ENCODE data around the gene RUVBL1. TPM values are rescaled to one million over a fixed set of nuclear protein-coding genes. Genes with fewer than 3 reads are reported as not detected.

RUVBL1 gene
- total and polyA plus RNA-seq, 2 donors: 24.2 to 28.5 TPM

GRCh38 chr3:128074851-128075521 lies 48.6 kb downstream of the RUVBL1 start:
- WGBS: 18% methylated on average over 7 of the region's 7 CpGs
- no peak overlapping the region for H3K27ac ChIP-seq (ENCODE audit: low read depth)

GRCh38 chr3:128073807-128074206 lies 49.8 kb downstream of the RUVBL1 start:
- H3K36me3 ChIP-seq (ENCODE audit: insufficient read depth): no peaks in the 10 kb centered on the region

More at GRCh38 chr3:128074851-128075521, 48.6 kb downstream of the RUVBL1 start:
- Histone ChIP-seq H3K4me1 (ENCODE audit: insufficient read depth) (peaks cover 3% of the 10 kb centered on the region), H3K4me3 (ENCODE audit: low read depth, low read length) (peak overlapping the region; percentile 27), H3K36me3 (ENCODE audit: insufficient read depth) (no peaks in the 10 kb centered on the region)
- DNase-seq (ENCODE audit: extremely low spot score): no peak

GRCh38 chr3:128073185-128073725 lies 50.4 kb downstream of the RUVBL1 start:
- DNase-seq (ENCODE audit: extremely low spot score): no peak
- Histone ChIP-seq H3K4me3 (ENCODE audit: low read depth, low read length) (no peak overlapping the region), H3K36me3 (ENCODE audit: insufficient read depth) (peaks cover 5% of the 10 kb centered on the region), H3K27ac (ENCODE audit: low read depth) (no peak overlapping the region), H3K4me1 (ENCODE audit: insufficient read depth) (peaks cover 3% of the 10 kb centered on the region)
- 84% methylated on average over 6 of the region's 6 CpGs for WGBS

More at GRCh38 chr3:128073807-128074206, 49.8 kb downstream of the RUVBL1 start:
- WGBS: 67% methylated on average over 2 of the region's 2 CpGs
- Histone ChIP-seq H3K27ac (ENCODE audit: low read depth) (no peak overlapping the region), H3K4me3 (ENCODE audit: low read depth, low read length) (no peak overlapping the region), H3K4me1 (ENCODE audit: insufficient read depth) (peaks cover 3% of the 10 kb centered on the region)
- no peak for DNase-seq (ENCODE audit: extremely low spot score)

GRCh38 chr3:128072454-128073184 lies 51.0 kb downstream of the RUVBL1 start:
- DNase-seq (ENCODE audit: extremely low spot score): no peak
- peaks cover 3% of the 10 kb centered on the region for H3K4me1 ChIP-seq (ENCODE audit: insufficient read depth)
- no peak overlapping the region for H3K27ac ChIP-seq (ENCODE audit: low read depth)
- no peak overlapping the region for H3K4me3 ChIP-seq (ENCODE audit: low read depth, low read length)
- peaks cover 7% of the 10 kb centered on the region for H3K36me3 ChIP-seq (ENCODE audit: insufficient read depth)
- 87% methylated on average over 13 of the region's 13 CpGs for WGBS

- 81% methylated on average over 11 of the region's 11 CpGs for WGBS
- Histone ChIP-seq H3K4me3 (ENCODE audit: low read depth, low read length) (no peak overlapping the region), H3K4me1 (ENCODE audit: insufficient read depth) (peaks cover 3% of the 10 kb centered on the region), H3K36me3 (ENCODE audit: insufficient read depth) (peaks cover 10% of the 10 kb centered on the region), H3K27ac (ENCODE audit: low read depth) (no peak overlapping the region)
- no peak for DNase-seq (ENCODE audit: extremely low spot score)
These were observed 51.7 kb downstream of the RUVBL1 start for GRCh38 chr3:128071771-128072453.

- Histone ChIP-seq H3K4me3 (ENCODE audit: low read depth, low read length) (no peak overlapping the region), H3K4me1 (ENCODE audit: insufficient read depth) (no peaks in the 10 kb centered on the region), H3K36me3 (ENCODE audit: insufficient read depth) (peaks cover 10% of the 10 kb centered on the region), H3K27ac (ENCODE audit: low read depth) (no peak overlapping the region)
- WGBS: 85% methylated on average over 13 of the region's 13 CpGs
- no peak for DNase-seq (ENCODE audit: extremely low spot score)
These were observed 52.6 kb downstream of the RUVBL1 start for GRCh38 chr3:128070898-128071591.

- no peak overlapping the region for H3K27ac ChIP-seq (ENCODE audit: low read depth)
- DNase-seq (ENCODE audit: extremely low spot score): no peak
- peaks cover 10% of the 10 kb centered on the region for H3K36me3 ChIP-seq (ENCODE audit: insufficient read depth)
- no peaks in the 10 kb centered on the region for H3K4me1 ChIP-seq (ENCODE audit: insufficient read depth)
- H3K4me3 ChIP-seq (ENCODE audit: low read depth, low read length): no peak overlapping the region
- 92% methylated on average over 15 of the region's 15 CpGs for WGBS
These were observed 54.3 kb downstream of the RUVBL1 start for GRCh38 chr3:128069271-128069670.

GRCh38 chr3:128068156-128068620 lies 55.4 kb downstream of the RUVBL1 start:
- 77% methylated on average over 8 of the region's 8 CpGs for WGBS
- Histone ChIP-seq H3K36me3 (ENCODE audit: insufficient read depth) (peaks cover 10% of the 10 kb centered on the region), H3K27ac (ENCODE audit: low read depth) (no peak overlapping the region), H3K4me3 (ENCODE audit: low read depth, low read length) (no peak overlapping the region), H3K4me1 (ENCODE audit: insufficient read depth) (no peaks in the 10 kb centered on the region)
- DNase-seq (ENCODE audit: extremely low spot score): no peak

GRCh38 chr3:128067489-128067888 lies 56.1 kb downstream of the RUVBL1 start:
- DNase-seq (ENCODE audit: extremely low spot score): no peak

GRCh38 chr3:128066676-128067075 lies 56.9 kb downstream of the RUVBL1 start:
- H3K36me3 ChIP-seq (ENCODE audit: insufficient read depth): peaks cover 13% of the 10 kb centered on the region

More at GRCh38 chr3:128067489-128067888, 56.1 kb downstream of the RUVBL1 start:
- H3K4me1 ChIP-seq (ENCODE audit: insufficient read depth): no peaks in the 10 kb centered on the region
- H3K36me3 ChIP-seq (ENCODE audit: insufficient read depth): peaks cover 10% of the 10 kb centered on the region
- no peak overlapping the region for H3K27ac ChIP-seq (ENCODE audit: low read depth)
- 59% methylated on average over 7 of the region's 7 CpGs for WGBS
- no peak overlapping the region for H3K4me3 ChIP-seq (ENCODE audit: low read depth, low read length)

GRCh38 chr3:128066114-128066513 lies 57.5 kb downstream of the RUVBL1 start:
- Histone ChIP-seq H3K27ac (ENCODE audit: low read depth) (no peak overlapping the region), H3K4me1 (ENCODE audit: insufficient read depth) (no peaks in the 10 kb centered on the region), H3K4me3 (ENCODE audit: low read depth, low read length) (no peak overlapping the region), H3K36me3 (ENCODE audit: insufficient read depth) (peaks cover 13% of the 10 kb centered on the region)
- DNase-seq (ENCODE audit: extremely low spot score): no peak
- 88% methylated on average over 4 of the region's 4 CpGs for WGBS

More at GRCh38 chr3:128066676-128067075, 56.9 kb downstream of the RUVBL1 start:
- Histone ChIP-seq H3K4me3 (ENCODE audit: low read depth, low read length) (no peak overlapping the region), H3K4me1 (ENCODE audit: insufficient read depth) (no peaks in the 10 kb centered on the region), H3K27ac (ENCODE audit: low read depth) (no peak overlapping the region)
- no peak for DNase-seq (ENCODE audit: extremely low spot score)
- WGBS: 94% methylated on average over 9 of the region's 9 CpGs

GRCh38 chr3:128064962-128065361 lies 58.6 kb downstream of the RUVBL1 start:
- 91% methylated on average over 6 of the region's 6 CpGs for WGBS
- Histone ChIP-seq H3K36me3 (ENCODE audit: insufficient read depth) (peaks cover 22% of the 10 kb centered on the region), H3K4me1 (ENCODE audit: insufficient read depth) (no peaks in the 10 kb centered on the region), H3K27ac (ENCODE audit: low read depth) (no peak overlapping the region), H3K4me3 (ENCODE audit: low read depth, low read length) (no peak overlapping the region)
- no peak for DNase-seq (ENCODE audit: extremely low spot score)

GRCh38 chr3:128063865-128064264 lies 59.7 kb downstream of the RUVBL1 start:
- WGBS: 90% methylated on average over 2 of the region's 2 CpGs
- no peak for DNase-seq (ENCODE audit: extremely low spot score)
- Histone ChIP-seq H3K36me3 (ENCODE audit: insufficient read depth) (peaks cover 22% of the 10 kb centered on the region), H3K4me1 (ENCODE audit: insufficient read depth) (no peaks in the 10 kb centered on the region), H3K27ac (ENCODE audit: low read depth) (no peak overlapping the region), H3K4me3 (ENCODE audit: low read depth, low read length) (no peak overlapping the region)
